B cell (primary cell): ENCODE data around the gene ENOPH1.
"Not testable (repeated sequence)": the region's sequence is repeated elsewhere in the genome, so short reads cannot be mapped to it uniquely, and the experiment has no call there.

Experiments used
- CTCF ChIP-seq: fragments of 200-600 bp; IDR thresholded peaks from one replicate; pipeline ENCODE4 v1.8.0; 2022; ENCODE audit warnings: antibody characterized with exemption, mild to moderate bottlenecking
- EZH2 ChIP-seq: IDR thresholded peaks from 2 replicates; pipeline ENCODE4 v1.6.1; 2012; ENCODE audit warnings: borderline replicate concordance, low read depth, mild to moderate bottlenecking, moderate library complexity, low read length; ENCODE audit not compliant: insufficient read depth, poor library complexity, severe bottlenecking

- not testable (repeated sequence) for TF ChIP-seq CTCF, EZH2
Observed at GRCh38 chr4:82415061-82415460, 15.3 kb upstream of the ENOPH1 start.
